HFF-Myc (cell line): Measurements from ENCODE around the gene TBC1D14.
A peak's percentile ranks its signal among the peaks of the same experiment; 100 is the strongest.
"Not testable (repeated sequence)": the region's sequence is repeated elsewhere in the genome, so short reads cannot be mapped to it uniquely, and the experiment has no call there.

Experiments used
- DNase-seq: peaks from one replicate; pipeline ENCODE4 v3.0.0-alpha.2; 2011; ENCODE audit warnings: low read depth; ENCODE audit errors: extremely low read depth
- H3K4me3 ChIP-seq: replicated peaks from 2 replicates; pipeline ENCODE4 v1.5.1; 2011; ENCODE audit warnings: low read depth, mild to moderate bottlenecking, control low read depth, low read length
- CTCF ChIP-seq: IDR thresholded peaks from 2 replicates; pipeline ENCODE4 v1.5.1; 2012; ENCODE audit warnings: mild to moderate bottlenecking, low read depth, low read length, control low read depth; ENCODE audit errors: missing control alignments

TBC1D14 gene

GRCh38 chr4:6909970-6910339, 329 bp downstream of the TBC1D14 start:
- TF ChIP-seq CTCF: no peak
- no peak for DNase-seq
- peak overlapping the region; percentile 70 for H3K4me3 ChIP-seq

DNA sequence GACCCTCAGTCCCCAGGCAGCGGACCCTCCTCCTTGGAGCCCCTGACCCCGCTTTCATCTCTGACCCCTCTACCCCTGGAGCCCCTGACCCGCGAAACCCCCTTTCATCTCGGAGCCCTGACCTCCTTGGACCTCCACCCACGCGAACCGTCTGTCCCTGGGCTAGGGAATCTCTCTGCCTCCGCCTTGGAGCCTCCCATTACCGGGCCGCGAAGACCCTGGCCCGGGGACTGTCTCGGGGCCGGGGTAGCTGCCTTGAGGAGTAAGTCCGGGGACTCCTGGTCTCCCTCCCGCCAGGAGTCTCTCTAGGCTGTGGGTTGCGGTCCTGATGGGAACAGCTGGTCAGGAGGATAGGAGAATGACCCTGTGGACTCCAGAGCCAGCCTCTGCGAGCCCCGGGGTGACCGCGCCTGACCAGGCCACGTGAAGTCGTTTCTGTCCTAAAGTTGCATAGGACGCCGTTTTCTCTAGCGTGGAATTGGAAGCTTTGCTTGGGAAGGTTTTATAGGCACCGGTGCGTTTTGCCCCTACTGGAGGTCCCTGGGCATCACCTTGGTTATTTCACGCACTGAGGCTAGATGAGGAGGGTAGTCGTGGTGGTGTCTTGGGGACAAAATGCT, 824 bp downstream of the TBC1D14 start:
- H3K4me3 ChIP-seq: peak overlapping the region; percentile 70
- DNase-seq: no peak
- TF ChIP-seq CTCF: no peak

GRCh38 chr4:6910960-6911874, 1.6 kb downstream of the TBC1D14 start:
- TF ChIP-seq CTCF: no peak
- peak overlapping the region; percentile 70 for H3K4me3 ChIP-seq
- DNase-seq: no peak

GRCh38 chr4:6911917-6912316, 2.3 kb downstream of the TBC1D14 start:
- not testable (repeated sequence) for H3K4me3 ChIP-seq, DNase-seq

GRCh38 chr4:6912441-6912840, 2.8 kb downstream of the TBC1D14 start:
- no peak for TF ChIP-seq CTCF
- H3K4me3 ChIP-seq: no peak overlapping the region
- no peak for DNase-seq

DNA sequence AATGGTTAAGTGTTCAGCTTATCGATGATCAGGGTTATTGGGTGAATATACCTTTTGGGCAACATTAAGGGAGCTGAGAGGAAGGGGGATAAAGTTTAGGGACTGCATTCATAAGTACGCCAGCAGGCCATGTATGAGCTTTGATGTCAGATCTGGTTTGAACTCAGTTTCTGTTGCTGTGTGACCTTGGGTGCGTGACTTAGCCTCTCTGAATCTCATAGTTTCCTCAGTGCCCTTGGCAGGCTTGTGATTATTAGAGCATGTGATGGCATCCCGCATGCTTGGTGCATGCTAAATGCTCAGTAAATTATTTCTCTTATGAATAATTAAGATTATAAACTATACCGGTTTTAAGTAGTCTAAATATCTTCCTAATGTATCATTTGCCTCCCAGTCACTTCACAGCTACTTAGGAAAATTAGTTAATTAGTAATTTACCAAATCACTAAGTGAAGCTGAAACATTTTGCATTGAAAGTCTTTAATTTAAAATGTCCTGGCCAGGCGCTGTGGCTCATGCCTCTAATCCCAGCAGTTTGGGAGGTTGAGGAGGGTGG, 3.8 kb downstream of the TBC1D14 start:
- no peak for DNase-seq
- TF ChIP-seq CTCF: no peak
- no peak overlapping the region for H3K4me3 ChIP-seq

GRCh38 chr4:6914448-6914847, 4.8 kb downstream of the TBC1D14 start:
- no peak for TF ChIP-seq CTCF
- no peak overlapping the region for H3K4me3 ChIP-seq
- no peak for DNase-seq
